IMR-90 (cell line): ENCODE measurements around the gene SLC52A1. TPM values are rescaled to one million over a fixed set of nuclear protein-coding genes. Genes with fewer than 3 reads are reported as not detected.

ENCODE experiments used
- ATAC-seq: fragments of 200-7000 bp; cut with Tn5 transposase; 2 replicates; pipeline ENCODE4 v1.9.1; 2020; ENCODE audit warnings: low read depth, mild to moderate bottlenecking, moderate library complexity
- BruUV-seq: library from RNA; stranded (reverse); fragments of 400-500 nt; replicated peaks from 2 replicates; lab custom pipeline; 2021; lab: Mats Ljungman, UMichigan
- CTCF ChIA-PET: fragments of 300-600 bp; formaldehyde crosslinking; extraction: SDS; loops from one replicate; lab custom pipeline; 2021; ENCODE audit warnings: antibody characterized with exemption; lab: Yijun Ruan, JAX
- POLR2A ChIA-PET: fragments of 300-600 bp; sonication (Branson Sonifier 250); formaldehyde crosslinking; loops from one replicate; lab custom pipeline; 2022; ENCODE audit warnings: antibody characterized with exemption; ENCODE audit not compliant: unreplicated experiment; lab: Charles Lee
- DNase-seq: peaks from one replicate; pipeline ENCODE4 v3.0.0; 2013
- H2AFZ ChIP-seq: replicated peaks from 2 replicates; pipeline ENCODE3; 2013; ENCODE audit warnings: low read length, mild to moderate bottlenecking; ENCODE audit not compliant: poor library complexity
- H2AK5ac ChIP-seq: 2 replicates; pipeline ENCODE4 v1.6.1; 2013; ENCODE audit warnings: low read depth, low read length, inconsistent platforms
- H2AK9ac ChIP-seq: replicated peaks from 2 replicates; pipeline ENCODE3; 2013; ENCODE audit warnings: mild to moderate bottlenecking, low read depth, low read length, moderate library complexity; ENCODE audit not compliant: poor library complexity
- H2BK120ac ChIP-seq: 2 replicates; pipeline ENCODE4 v1.6.1; 2013; ENCODE audit warnings: low read depth, low read length, inconsistent platforms
- H2BK15ac ChIP-seq: 3 replicates; pipeline ENCODE4 v1.6.1; 2013; ENCODE audit warnings: low read depth, low read length, inconsistent platforms
- H2BK20ac ChIP-seq: 2 replicates; pipeline ENCODE4 v1.6.1; 2013; ENCODE audit warnings: low read depth, mild to moderate bottlenecking, inconsistent platforms, low read length, moderate library complexity
- H2BK5ac ChIP-seq: 2 replicates; pipeline ENCODE4 v1.6.1; 2013; ENCODE audit warnings: mild to moderate bottlenecking, low read depth, low read length, inconsistent platforms; ENCODE audit not compliant: poor library complexity, severe bottlenecking
- H3K14ac ChIP-seq: replicated peaks from 2 replicates; pipeline ENCODE4 v1.6.1; 2013; ENCODE audit warnings: low read depth, low read length, inconsistent platforms
- H3K18ac ChIP-seq: 2 replicates; pipeline ENCODE4 v1.6.1; 2013; ENCODE audit warnings: low read depth, low read length, control low read depth
- H3K23ac ChIP-seq: 2 replicates; pipeline ENCODE4 v1.6.1; 2013; ENCODE audit warnings: low read depth, low read length, inconsistent platforms
- H3K27ac ChIP-seq: 2 replicates; pipeline ENCODE4 v1.5.1; 2013; ENCODE audit warnings: mild to moderate bottlenecking, control low read depth, low read length; ENCODE audit not compliant: insufficient read depth
- H3K27me3 ChIP-seq: 2 replicates; pipeline ENCODE4 v1.6.1; 2013; ENCODE audit warnings: low read length; ENCODE audit not compliant: control insufficient read depth, insufficient read depth
- H3K36me3 ChIP-seq: 2 replicates; pipeline ENCODE4 v1.6.1; 2013; ENCODE audit warnings: low read length, mixed read lengths; ENCODE audit not compliant: control insufficient read depth, insufficient read depth
- H3K4ac ChIP-seq: 2 replicates; pipeline ENCODE4 v1.6.1; 2013; ENCODE audit warnings: low read depth, low read length, inconsistent platforms
- H3K4me1 ChIP-seq: 2 replicates; pipeline ENCODE4 v1.6.1; 2013; ENCODE audit warnings: low read length, mixed read lengths; ENCODE audit not compliant: control insufficient read depth, insufficient read depth
- H3K4me2 ChIP-seq: 2 replicates; pipeline ENCODE4 v1.6.1; 2013; ENCODE audit warnings: low read depth, mild to moderate bottlenecking, control low read depth, low read length, moderate library complexity
- H3K4me3 ChIP-seq: 2 replicates; pipeline ENCODE4 v1.5.1; 2013; ENCODE audit warnings: low read depth, mild to moderate bottlenecking, control low read depth, low read length, moderate library complexity; ENCODE audit not compliant: insufficient read depth
- H3K56ac ChIP-seq: 2 replicates; pipeline ENCODE4 v1.6.1; 2013; ENCODE audit warnings: low read length, inconsistent platforms; ENCODE audit not compliant: insufficient read depth; ENCODE audit errors: extremely low read depth
- H3K79me1 ChIP-seq, 2 experiments: 2 replicates each; pipeline ENCODE4 v1.6.1; 2013; ENCODE audit warnings: low read length in 2 of 2, inconsistent platforms in 1 of 2, low read depth in 1 of 2
- H3K9ac ChIP-seq: 2 replicates; pipeline ENCODE4 v1.6.1; 2013; ENCODE audit warnings: low read depth, low read length, control low read depth
- H3K9me1 ChIP-seq: 2 replicates; pipeline ENCODE4 v1.6.1; 2013; ENCODE audit warnings: low read length, inconsistent platforms; ENCODE audit not compliant: insufficient read depth
- H3K9me3 ChIP-seq: 2 replicates; pipeline ENCODE4 v1.6.1; 2013; ENCODE audit warnings: low read length; ENCODE audit not compliant: control insufficient read depth, insufficient read depth
- H4K20me1 ChIP-seq: 2 replicates; pipeline ENCODE4 v1.6.1; 2013; ENCODE audit warnings: low read length, inconsistent platforms; ENCODE audit not compliant: insufficient read depth
- H4K5ac ChIP-seq: 2 replicates; pipeline ENCODE4 v1.6.1; 2013; ENCODE audit warnings: mild to moderate bottlenecking, low read depth, low read length, control low read depth
- H4K8ac ChIP-seq, 2 experiments: 2 replicates each; pipeline ENCODE4 v1.6.1; 2013; ENCODE audit warnings: low read depth in 2 of 2, low read length in 2 of 2, control low read depth in 1 of 2, inconsistent platforms in 1 of 2
- H4K91ac ChIP-seq: 2 replicates; pipeline ENCODE4 v1.6.1; 2013; ENCODE audit warnings: low read depth, low read length, inconsistent platforms; ENCODE audit not compliant: insufficient read depth
- CEBPB ChIP-seq: IDR thresholded peaks from 2 replicates; pipeline ENCODE4 v1.6.1; 2012; ENCODE audit warnings: low read depth, low read length, improper control_type of control experiment
- CTCF ChIP-seq: conservative IDR thresholded peaks from 2 replicates; pipeline ENCODE4 v1.5.1; 2012; ENCODE audit warnings: mild to moderate bottlenecking, low read depth, low read length, improper control_type of control experiment
- FOS ChIP-seq: fragments of 150-350 bp; IDR thresholded peaks from 2 replicates; pipeline ENCODE4 v1.6.1; 2016; ENCODE audit warnings: low read depth, low read length
- RFX5 ChIP-seq: IDR thresholded peaks from 2 replicates; pipeline ENCODE4 v1.8.0; 2012; ENCODE audit warnings: low read depth, mild to moderate bottlenecking, low read length, moderate library complexity
- WGBS, 2 experiments: methylation state at CpG; one replicate each; pipeline versions ENCODE4 v1.1.5 to v1.1.7; 2013; ENCODE audit warnings: missing lambda C conversion rate in 2 of 2; ENCODE audit not compliant: insufficient read length in 1 of 2; ENCODE audit errors: extremely low coverage in 2 of 2; 5-methylcytosine and 5-hydroxymethylcytosine counted together
- dilution Hi-C: fragments of 300-500 bp; cut with HindIII; formaldehyde crosslinking; loops from one replicate; pipeline ENCODE4 v1.14.3; 2018; ENCODE audit warnings: low sequenced_read_pairs; ENCODE audit not compliant: unreplicated experiment
- in situ Hi-C: fragments of 300-500 bp; cut with MboI; formaldehyde crosslinking; loops from 3 replicates; pipeline ENCODE4 v1.14.3; 2019; ENCODE audit warnings: low sequenced_read_pairs, inconsistent platforms, mixed read lengths
- intact Hi-C: fragments of 100-400 bp; cut with micrococcal nuclease; formaldehyde crosslinking; loops from 2 replicates; pipeline ENCODE4 v1.10.0; 2022
- polyA plus RNA-seq, 3 experiments: library from polyadenylated mRNA; depleted of rRNA; stranded (reverse); fragments of >200 nt; gene quantifications; 2 replicates each; pipeline ENCODE4 v1.2.3, GENCODE V29; 2012; ENCODE audit warnings: low replicate concordance in 1 of 3
- total RNA-seq: library from RNA; depleted of rRNA; stranded (reverse); fragments of >200 nt; gene quantifications from 2 replicates; pipeline ENCODE4 v1.2.3, GENCODE V29; 2012

Gene SLC52A1
- total and polyA plus RNA-seq, 2 of the 4 experiments (the other 2 are of a cell fraction) = not detected

DNA sequence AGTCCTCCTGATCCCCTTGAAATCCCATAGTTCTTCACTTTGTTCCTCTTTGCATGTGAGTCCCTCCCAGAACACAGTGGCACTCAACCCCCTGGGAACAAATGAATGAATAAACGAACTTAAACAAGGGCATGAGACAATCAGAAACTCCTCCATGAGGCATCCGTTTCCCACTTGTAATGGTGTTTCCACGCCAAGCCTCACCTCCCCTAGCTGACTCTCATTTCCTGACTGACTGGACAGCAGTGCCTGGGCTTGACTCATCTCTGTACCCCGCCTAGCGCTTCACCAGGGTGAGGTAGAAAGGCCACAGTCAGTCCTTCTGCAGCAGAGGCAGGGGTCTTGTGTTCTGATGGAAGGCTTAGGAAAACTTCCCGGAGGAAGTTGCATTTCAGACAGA, 23.3 kb downstream of the SLC52A1 start:
- Histone ChIP-seq H4K5ac (no peak overlapping the region), H3K4ac (no peak overlapping the region), H4K20me1 (peaks cover 6% of the 10 kb centered on the region; the same call in 1 of the 2 replicates), H3K79me1 (peaks cover 21 to 23% of the 10 kb centered on the region in 2 experiments), H3K4me1 (no peaks in the 10 kb centered on the region; the same call in 1 of the 2 replicates), H3K4me3 (no peak overlapping the region), H2BK20ac (no peak overlapping the region), H3K9ac (no peak overlapping the region), H2BK15ac (no peak overlapping the region), H2BK120ac (no peak overlapping the region), H2BK5ac (no peak overlapping the region), H2AFZ (no peak overlapping the region), H3K14ac (no peak overlapping the region), H2AK9ac (peak overlapping the region; percentile 72), H3K9me1 (peaks cover 12% of the 10 kb centered on the region), H3K36me3 (peaks cover 62% of the 10 kb centered on the region), H4K91ac (no peak overlapping the region), H3K9me3 (no peaks in the 10 kb centered on the region), H4K8ac (no peak overlapping the region), H2AK5ac (no peak overlapping the region; the same call in 1 of the 2 replicates), H3K4me2 (no peak overlapping the region), H3K18ac (no peak overlapping the region), H3K27ac (no peak overlapping the region), H3K56ac (no peak overlapping the region; the same call in 1 of the 2 replicates), H3K27me3 (no peaks in the 10 kb centered on the region), H3K23ac (0 out of 2 replicates have a peak overlapping the region, but pooled peaks have one; percentile 27)
- intact Hi-C loops (no loop called here), in situ Hi-C loops (no loop called here), dilution Hi-C loops (no loop called here)
- ATAC-seq (no peak; the same call in 1 of the 2 replicates), DNase-seq (peak; percentile 72)
- CTCF ChIA-PET = no interaction called here
- TF ChIP-seq FOS (no peak), CEBPB (no peak), RFX5 (no peak), CTCF (no peak)
- POLR2A ChIA-PET = no interaction called here
- BruUV-seq = no TSS peak
- WGBS, 2 experiments = no CpG with 5 or more reads among the region's 6 CpGs
